Rectal smooth muscle tissue (tissue), 1 donor: ENCODE results near the gene PGC.

Source experiments
- H3K27ac ChIP-seq: one replicate; pipeline ENCODE4 v1.7.0; 2013; ENCODE audit warnings: low read depth, low read length, inconsistent platforms
- H3K27me3 ChIP-seq: one replicate; pipeline ENCODE4 v1.7.0; 2013; ENCODE audit warnings: low read length; ENCODE audit not compliant: control insufficient read depth, insufficient read depth
- H3K36me3 ChIP-seq: one replicate; pipeline ENCODE4 v1.7.0; 2013; ENCODE audit warnings: low read length; ENCODE audit not compliant: control insufficient read depth, insufficient read depth
- H3K4me1 ChIP-seq: one replicate; pipeline ENCODE4 v1.7.0; 2013; ENCODE audit warnings: low read length; ENCODE audit not compliant: control insufficient read depth, insufficient read depth
- H3K4me3 ChIP-seq: one replicate; pipeline ENCODE4 v1.7.0; 2013; ENCODE audit warnings: low read length
- H3K9ac ChIP-seq: one replicate; pipeline ENCODE4 v1.7.0; 2013; ENCODE audit warnings: low read length

Gene PGC

GRCh38 chr6:41756354-41756753, 9.2 kb upstream of the PGC start:
- H3K27me3 ChIP-seq, result no peaks in the 10 kb centered on the region
- no peak overlapping the region for H3K4me3 ChIP-seq
- no peaks in the 10 kb centered on the region for H3K36me3 ChIP-seq
- H3K9ac ChIP-seq, result no peak overlapping the region
- no peak overlapping the region for H3K27ac ChIP-seq
- no peaks in the 10 kb centered on the region for H3K4me1 ChIP-seq

DNA sequence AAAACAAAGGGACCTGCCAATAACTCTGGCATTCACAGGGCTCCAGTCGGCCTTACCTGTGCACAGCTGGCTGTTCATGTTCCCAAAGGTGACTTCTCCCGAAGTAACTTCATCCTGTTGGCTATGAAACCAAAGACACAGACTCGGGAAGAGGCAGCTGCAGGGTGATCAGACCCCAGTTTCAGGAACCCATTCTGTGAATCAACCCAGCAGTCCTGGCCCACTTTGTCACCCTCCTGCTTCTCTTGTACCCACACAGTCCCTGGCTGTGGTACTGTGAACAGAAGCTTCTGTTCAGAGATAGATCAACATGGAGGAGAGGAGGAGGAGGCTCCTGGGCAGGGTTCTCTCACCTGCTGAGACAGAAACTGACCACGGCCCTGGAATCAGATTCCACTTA, 8.7 kb upstream of the PGC start:
- Histone ChIP-seq H3K27ac (no peak overlapping the region), H3K36me3 (no peaks in the 10 kb centered on the region), H3K4me3 (no peak overlapping the region), H3K4me1 (no peaks in the 10 kb centered on the region), H3K27me3 (no peaks in the 10 kb centered on the region), H3K9ac (no peak overlapping the region)

GRCh38 chr6:41750374-41750773, 3.2 kb upstream of the PGC start:
- Histone ChIP-seq H3K4me1 (no peaks in the 10 kb centered on the region), H3K27ac (no peak overlapping the region), H3K4me3 (no peak overlapping the region), H3K9ac (no peak overlapping the region), H3K36me3 (no peaks in the 10 kb centered on the region), H3K27me3 (no peaks in the 10 kb centered on the region)

GRCh38 chr6:41748542-41748941, 1.3 kb upstream of the PGC start:
- no peak overlapping the region for H3K27ac ChIP-seq
- no peak overlapping the region for H3K9ac ChIP-seq
- H3K4me3 ChIP-seq, result no peak overlapping the region
- H3K4me1 ChIP-seq, result no peaks in the 10 kb centered on the region
- H3K27me3 ChIP-seq, result no peaks in the 10 kb centered on the region
- H3K36me3 ChIP-seq, result no peaks in the 10 kb centered on the region

DNA sequence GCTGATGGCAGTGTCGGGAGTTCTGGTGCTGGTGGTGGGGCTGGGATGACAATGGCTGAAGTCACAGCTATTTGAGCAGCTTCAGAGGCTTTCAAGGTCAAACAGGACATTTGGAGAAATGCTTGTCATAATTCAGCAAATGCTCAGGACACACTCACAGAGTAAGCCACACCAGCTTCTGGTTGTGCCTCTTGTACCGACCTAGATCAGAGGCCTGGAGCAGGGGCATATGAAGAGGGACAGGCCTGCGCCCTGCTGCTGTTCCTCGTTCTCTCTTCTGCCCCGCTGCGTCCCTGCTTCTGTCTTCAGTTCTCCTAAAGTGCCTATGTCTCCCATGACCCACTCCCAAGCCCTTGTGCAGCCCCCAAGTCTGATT, 893 bp upstream of the PGC start:
- no peak overlapping the region for H3K27ac ChIP-seq
- no peak overlapping the region for H3K4me3 ChIP-seq
- no peaks in the 10 kb centered on the region for H3K4me1 ChIP-seq
- H3K9ac ChIP-seq, result no peak overlapping the region
- no peaks in the 10 kb centered on the region for H3K27me3 ChIP-seq
- no peaks in the 10 kb centered on the region for H3K36me3 ChIP-seq

GRCh38 chr6:41746107-41746506, 1.1 kb downstream of the PGC start:
- H3K4me1 ChIP-seq, result no peaks in the 10 kb centered on the region

DNA sequence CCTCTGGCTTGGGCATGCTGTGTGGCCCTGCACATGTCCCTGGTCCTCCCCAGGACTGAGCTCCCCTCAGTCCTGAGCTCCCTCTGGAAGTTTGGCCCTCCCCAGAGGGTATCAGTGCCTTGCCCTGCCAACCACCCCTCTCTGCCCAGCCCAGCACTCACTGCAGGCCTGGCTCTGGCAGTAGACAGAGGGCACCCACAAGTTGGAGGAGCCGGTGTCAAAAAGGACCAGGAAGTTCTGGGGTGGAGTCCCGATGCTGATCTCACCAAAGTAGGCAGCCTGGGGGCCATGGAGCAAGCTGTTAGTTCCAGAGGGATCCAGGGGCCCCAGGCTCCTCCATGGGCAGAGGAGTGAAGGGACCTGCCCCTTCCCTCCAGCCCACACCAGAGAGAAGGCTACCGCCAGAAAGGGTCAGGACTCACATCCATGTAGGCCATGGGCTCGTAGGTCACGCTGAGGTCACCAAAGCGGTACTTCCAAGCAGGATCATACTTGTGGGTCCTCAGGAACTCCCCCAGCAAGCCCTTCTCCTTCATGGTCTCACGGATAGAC, 2.9 kb downstream of the PGC start:
- Histone ChIP-seq H3K4me1 (no peaks in the 10 kb centered on the region), H3K4me3 (no peak overlapping the region), H3K27me3 (no peaks in the 10 kb centered on the region), H3K27ac (no peak overlapping the region), H3K9ac (no peak overlapping the region), H3K36me3 (no peaks in the 10 kb centered on the region)

More at GRCh38 chr6:41746107-41746506, 1.1 kb downstream of the PGC start:
- H3K9ac ChIP-seq, result no peak overlapping the region
- no peak overlapping the region for H3K27ac ChIP-seq
- H3K4me3 ChIP-seq, result no peak overlapping the region
- H3K27me3 ChIP-seq, result no peaks in the 10 kb centered on the region
- no peaks in the 10 kb centered on the region for H3K36me3 ChIP-seq

DNA sequence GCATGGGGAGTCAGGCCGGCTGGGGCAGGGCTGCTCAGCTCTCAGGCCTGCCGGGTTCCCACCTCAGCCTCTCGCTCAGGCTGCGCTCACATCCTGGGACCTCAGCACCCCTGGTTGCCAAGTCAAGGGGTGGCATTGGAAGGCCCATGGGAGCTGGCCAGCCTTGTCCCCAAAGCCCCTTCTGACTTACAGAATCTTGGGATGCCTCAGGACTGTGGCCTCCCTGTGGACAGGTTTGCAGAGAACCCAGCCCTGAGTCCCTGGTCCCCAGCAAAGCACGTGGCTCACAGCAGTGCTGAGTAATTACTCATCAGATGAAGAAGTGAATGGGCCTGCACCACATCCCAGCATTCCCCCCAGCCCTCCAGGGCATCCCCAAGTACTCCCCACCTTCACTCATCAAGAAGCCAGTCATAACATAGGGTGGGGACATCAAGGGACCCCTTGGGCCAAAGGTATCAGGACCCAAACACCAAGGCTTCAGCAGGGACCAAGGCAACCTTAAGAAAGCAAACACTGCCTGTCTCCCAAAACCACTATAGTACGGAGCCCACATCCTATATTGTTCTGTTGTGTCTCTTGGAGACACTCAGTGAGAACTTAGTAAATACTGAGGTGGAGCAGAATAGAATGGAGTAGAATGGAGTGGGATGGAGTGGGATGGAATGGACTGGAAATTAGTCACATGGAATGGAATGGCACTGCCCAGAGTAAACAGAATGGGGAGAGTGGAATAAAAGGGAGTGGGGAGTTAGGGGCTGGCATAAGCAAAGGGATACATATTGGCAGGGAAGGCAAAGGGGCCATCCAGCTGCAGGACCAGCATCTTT, 3.6 kb downstream of the PGC start:
- H3K9ac ChIP-seq, result no peak overlapping the region
- H3K4me3 ChIP-seq, result no peak overlapping the region
- H3K27me3 ChIP-seq, result no peaks in the 10 kb centered on the region
- H3K36me3 ChIP-seq, result no peaks in the 10 kb centered on the region
- H3K4me1 ChIP-seq, result no peaks in the 10 kb centered on the region
- H3K27ac ChIP-seq, result no peak overlapping the region

GRCh38 chr6:41741625-41742490, 5.3 kb downstream of the PGC start:
- H3K4me3 ChIP-seq, result no peak overlapping the region
- no peaks in the 10 kb centered on the region for H3K27me3 ChIP-seq
- no peaks in the 10 kb centered on the region for H3K4me1 ChIP-seq
- no peak overlapping the region for H3K27ac ChIP-seq
- H3K36me3 ChIP-seq, result no peaks in the 10 kb centered on the region
- H3K9ac ChIP-seq, result no peak overlapping the region

- Histone ChIP-seq H3K27me3 (no peaks in the 10 kb centered on the region), H3K9ac (no peak overlapping the region), H3K4me3 (no peak overlapping the region), H3K36me3 (no peaks in the 10 kb centered on the region), H3K27ac (no peak overlapping the region), H3K4me1 (peaks cover 3% of the 10 kb centered on the region)
Observed at GRCh38 chr6:41740366-41741162, 6.6 kb downstream of the PGC start.

DNA sequence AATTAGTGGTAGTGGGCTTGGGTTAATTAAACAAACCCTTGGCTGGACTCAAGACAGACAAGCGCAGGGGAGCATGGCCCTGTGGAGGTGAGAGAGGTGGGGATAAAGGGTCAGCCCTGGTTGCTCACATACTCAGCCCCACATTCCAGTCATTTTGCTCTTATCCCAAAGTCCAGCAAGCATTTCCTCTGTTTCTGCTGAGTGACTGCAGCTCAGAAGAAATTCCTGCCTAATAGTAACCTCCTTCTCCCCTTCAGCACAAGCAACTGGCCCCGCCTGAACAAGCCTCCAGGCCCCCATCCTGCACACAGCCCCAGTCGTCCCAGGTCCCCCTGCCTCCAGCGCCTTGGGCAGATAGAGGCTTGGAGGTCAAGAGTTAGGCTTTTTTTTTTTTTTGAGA, 8.2 kb downstream of the PGC start:
- Histone ChIP-seq H3K27ac (no peak overlapping the region), H3K4me1 (peaks cover 3% of the 10 kb centered on the region), H3K4me3 (no peak overlapping the region), H3K36me3 (no peaks in the 10 kb centered on the region), H3K9ac (no peak overlapping the region), H3K27me3 (no peaks in the 10 kb centered on the region)

- Histone ChIP-seq H3K4me1 (peaks cover 11% of the 10 kb centered on the region), H3K4me3 (no peak overlapping the region), H3K36me3 (no peaks in the 10 kb centered on the region)
Observed at GRCh38 chr6:41737591-41738130, 9.5 kb downstream of the PGC start.

More at GRCh38 chr6:41737591-41738130, 9.5 kb downstream of the PGC start:
- Histone ChIP-seq H3K9ac (no peak overlapping the region), H3K27me3 (no peaks in the 10 kb centered on the region), H3K27ac (no peak overlapping the region)
